Liver (tissue), 9 donors: ENCODE measurements around the gene NET1. TPM values are rescaled to one million over a fixed set of nuclear protein-coding genes. Genes with fewer than 3 reads are reported as not detected.

ENCODE experiments used
- DNase-seq: peaks from one replicate; pipeline ENCODE4 v3.0.0-alpha.2; 2017; ENCODE audit warnings: low spot score
- H3K27ac ChIP-seq, 2 donors: one replicate each; pipeline ENCODE4 v1.7.0; 2013; ENCODE audit warnings: inconsistent platforms in 2 of 2, low read length in 2 of 2, control low read depth in 1 of 2, low read depth in 1 of 2, mild to moderate bottlenecking in 1 of 2
- H3K27me3 ChIP-seq, 4 donors: one replicate each; pipeline versions ENCODE4 v1.6.1 to v1.7.0; 2013; ENCODE audit warnings: low read length in 3 of 4, inconsistent platforms in 1 of 4, mild to moderate bottlenecking in 1 of 4, moderate library complexity in 1 of 4; ENCODE audit not compliant: control insufficient read depth in 4 of 4, insufficient read depth in 4 of 4
- H3K36me3 ChIP-seq, 4 donors: one replicate each; pipeline versions ENCODE4 v1.6.1 to v1.7.0; 2013; ENCODE audit warnings: low read length in 3 of 4, mild to moderate bottlenecking in 3 of 4, low read depth in 1 of 4, moderate library complexity in 1 of 4; ENCODE audit not compliant: control insufficient read depth in 4 of 4, insufficient read depth in 3 of 4
- H3K4me1 ChIP-seq, 4 donors: one replicate each; pipeline versions ENCODE4 v1.6.1 to v1.7.0; 2013; ENCODE audit warnings: low read length in 3 of 4, mild to moderate bottlenecking in 3 of 4, moderate library complexity in 1 of 4; ENCODE audit not compliant: control insufficient read depth in 4 of 4, insufficient read depth in 4 of 4
- H3K4me3 ChIP-seq, 3 donors: one replicate each; pipeline versions ENCODE4 v1.6.1 to v1.7.0; 2013; ENCODE audit warnings: low read length in 3 of 3, control low read depth in 1 of 3, low read depth in 1 of 3, mild to moderate bottlenecking in 1 of 3
- H3K9ac ChIP-seq, 2 donors: one replicate each; pipeline ENCODE4 v1.7.0; 2013; ENCODE audit warnings: low read length in 2 of 2, mild to moderate bottlenecking in 2 of 2, moderate library complexity in 2 of 2, control low read depth in 1 of 2, low read depth in 1 of 2
- H3K9me3 ChIP-seq, 4 donors: one replicate each; pipeline versions ENCODE4 v1.6.1 to v1.7.0; 2013; ENCODE audit warnings: low read length in 3 of 4; ENCODE audit not compliant: control insufficient read depth in 4 of 4
- ATF3 ChIP-seq: IDR thresholded peaks from 2 replicates; pipeline ENCODE4 v1.6.1; 2016; ENCODE audit warnings: antibody characterized with exemption
- CTCF ChIP-seq: fragments of 150-350 bp; IDR thresholded peaks from 2 replicates; pipeline ENCODE4 v1.5.1; 2017; ENCODE audit warnings: improper control_type of control experiment, low read depth, low read length; ENCODE audit not compliant: missing input control
- EGR1 ChIP-seq, 2 donors: IDR thresholded peaks; 2 replicates each; pipeline ENCODE4 v1.6.1; 2016 to 2018; ENCODE audit warnings: antibody characterized with exemption in 2 of 2, low read depth in 2 of 2
- FOXA1 ChIP-seq: IDR thresholded peaks from 2 replicates; pipeline ENCODE4 v1.6.1; 2016; ENCODE audit warnings: antibody characterized with exemption
- FOXA2 ChIP-seq: IDR thresholded peaks from 2 replicates; pipeline ENCODE4 v1.6.1; 2016; ENCODE audit warnings: antibody characterized with exemption
- GABPA ChIP-seq, 2 donors: IDR thresholded peaks in 1 of 2; conservative IDR thresholded peaks in 1 of 2; 2 replicates each; pipeline ENCODE4 v1.6.1; 2016; ENCODE audit warnings: antibody characterized with exemption in 2 of 2, mild to moderate bottlenecking in 1 of 2, moderate library complexity in 1 of 2
- HNF4A ChIP-seq, 2 donors: conservative IDR thresholded peaks; 2 replicates each; pipeline ENCODE4 v1.6.1; 2016; ENCODE audit warnings: antibody characterized with exemption in 2 of 2, mild to moderate bottlenecking in 2 of 2
- HNF4G ChIP-seq: IDR thresholded peaks from 2 replicates; pipeline ENCODE4 v1.6.1; 2016; ENCODE audit warnings: antibody characterized with exemption
- JUND ChIP-seq, 2 donors: IDR thresholded peaks; 2 replicates each; pipeline ENCODE4 v1.6.1; 2016; ENCODE audit warnings: antibody characterized with exemption in 2 of 2
- MAX ChIP-seq: IDR thresholded peaks from 2 replicates; pipeline ENCODE4 v1.6.1; 2016; ENCODE audit warnings: antibody characterized with exemption
- NR2F2 ChIP-seq: IDR thresholded peaks from 2 replicates; pipeline ENCODE4 v1.6.1; 2016; ENCODE audit warnings: antibody characterized with exemption
- RAD21 ChIP-seq, 2 donors: IDR thresholded peaks; 2 replicates each; pipeline ENCODE4 v1.6.1; 2016; ENCODE audit warnings: antibody characterized with exemption in 2 of 2, mild to moderate bottlenecking in 2 of 2
- REST ChIP-seq: IDR thresholded peaks from 2 replicates; pipeline ENCODE4 v1.6.1; 2016; ENCODE audit warnings: antibody characterized with exemption, mild to moderate bottlenecking
- RXRA ChIP-seq, 2 donors: IDR thresholded peaks; 2 replicates each; pipeline ENCODE4 v1.6.1; 2017 to 2018; ENCODE audit warnings: antibody characterized with exemption in 2 of 2, mild to moderate bottlenecking in 1 of 2
- SP1 ChIP-seq: IDR thresholded peaks from 2 replicates; pipeline ENCODE4 v1.6.1; 2018; ENCODE audit warnings: antibody characterized with exemption, mild to moderate bottlenecking
- YY1 ChIP-seq: IDR thresholded peaks from 2 replicates; pipeline ENCODE4 v1.6.1; 2016; ENCODE audit warnings: antibody characterized with exemption, mild to moderate bottlenecking
- WGBS: extraction: QIAGEN DNeasy Blood & Tissue Kit; methylation state at CpG from one replicate; pipeline ENCODE4 v1.1.7; 2013; 5-methylcytosine and 5-hydroxymethylcytosine counted together
- polyA plus RNA-seq, 2 donors: library from polyadenylated mRNA; stranded (reverse) in 1 of 2; unstranded in 1 of 2; fragments of 200-250 nt in 1 of 2; fragments of >200 nt in 1 of 2; fragmentation: Nextera tagmentation in 1 of 2; extraction: Ambion mirVana in 1 of 2; gene quantifications; one replicate each; pipeline versions ENCODE4 v1.2.1 to v1.2.3, GENCODE V29; 2013 to 2015
- total RNA-seq, 2 donors: library from RNA; depleted of rRNA; stranded (reverse); fragments of >200 nt; gene quantifications; one replicate each; pipeline ENCODE4 v1.2.3, GENCODE V29; 2014
- donor health status: healthy.
- donor health status: healthy.
- donor health status: healthy.
- donor health status: healthy.
- donor health status: healthy.

Gene NET1
- total and polyA plus RNA-seq, 4 donors = 16.2 to 38.6 (median 25.6) TPM

GRCh38 chr10:5493691-5494090 is 81.3 kb downstream of the NET1 start:
- H3K9ac ChIP-seq = no peak overlapping the region
- TF ChIP-seq FOXA2 (peak; percentile 85), HNF4G (no peak), HNF4A (conservative IDR thresholded peaks at IDR 0.05) (peak in 1 of 2 donors; percentile 12), FOXA1 (peak; percentile 58)
- peaks cover 0 to 10% (median 8%) of the 10 kb centered on the region in 4 donors for H3K4me1 ChIP-seq
- no peaks in the 10 kb centered on the region for H3K27me3 ChIP-seq
- no peak overlapping the region for H3K27ac ChIP-seq
- DNase-seq = no peak
- H3K4me3 ChIP-seq = no peak overlapping the region
- WGBS = 55% methylated on average over 3 of the region's 3 CpGs
- H3K9me3 ChIP-seq = peaks cover 0 to 3% (median 0%) of the 10 kb centered on the region in 4 donors
- no peaks in the 10 kb centered on the region for H3K36me3 ChIP-seq

- TF ChIP-seq HNF4A (conservative IDR thresholded peaks at IDR 0.05) (no peak), RXRA (IDR thresholded peaks at IDR 0.05) (no peak), NR2F2 (no peak), FOXA2 (no peak), MAX (no peak), EGR1 (IDR thresholded peaks at IDR 0.05; ENCODE audit: low read depth in 2 of 2) (no peak), REST (no peak), GABPA (IDR thresholded peaks at IDR 0.05 in 1 of 2, conservative IDR thresholded peaks at IDR 0.05 in 1 of 2) (no peak), JUND (IDR thresholded peaks at IDR 0.05) (no peak), FOXA1 (no peak), RAD21 (IDR thresholded peaks at IDR 0.05) (no peak), HNF4G (no peak), SP1 (no peak), CTCF (no peak), ATF3 (no peak), YY1 (no peak)
- no peak overlapping the region for H3K27ac ChIP-seq
- 88% methylated on average over 8 of the region's 8 CpGs for WGBS
- H3K27me3 ChIP-seq = no peaks in the 10 kb centered on the region
- H3K4me1 ChIP-seq = peaks cover 0 to 10% (median 8%) of the 10 kb centered on the region in 4 donors
- no peaks in the 10 kb centered on the region for H3K36me3 ChIP-seq
- H3K9ac ChIP-seq = no peak overlapping the region
- peaks cover 0 to 3% (median 0%) of the 10 kb centered on the region in 4 donors for H3K9me3 ChIP-seq
- DNase-seq = no peak
- no peak overlapping the region for H3K4me3 ChIP-seq
Measured at GRCh38 chr10:5494611-5495010, 82.3 kb downstream of the NET1 start.
